ENCODE measurements around the gene POFUT2.

Gene POFUT2

GRCh38 chr21:45281411-45282282 lies 6.0 kb downstream of the POFUT2 start:
- no peak for DNase-seq

- DNase-seq, result no peak
Observed at GRCh38 chr21:45280969-45281368, 6.7 kb downstream of the POFUT2 start.

GRCh38 chr21:45280178-45280821 lies 7.4 kb downstream of the POFUT2 start:
- DNase-seq, result no peak

GRCh38 chr21:45279446-45280177 lies 8.1 kb downstream of the POFUT2 start:
- DNase-seq, result no peak

- DNase-seq, result no peak
Observed at GRCh38 chr21:45278156-45278911, 9.4 kb downstream of the POFUT2 start.

GRCh38 chr21:45277101-45278045 lies 10.3 kb downstream of the POFUT2 start:
- no peak for DNase-seq

GRCh38 chr21:45276596-45276995 lies 11.1 kb downstream of the POFUT2 start:
- DNase-seq, result no peak

GRCh38 chr21:45270306-45270821 lies 17.3 kb downstream of the POFUT2 start:
- no peak for DNase-seq

GRCh38 chr21:45269861-45270260 lies 17.8 kb downstream of the POFUT2 start:
- DNase-seq, result no peak

- no peak for DNase-seq
Observed at GRCh38 chr21:45267390-45267760, 20.3 kb downstream of the POFUT2 start.

GRCh38 chr21:45266518-45267389 lies 20.9 kb downstream of the POFUT2 start:
- DNase-seq, result no peak

- DNase-seq, result no peak
Observed at GRCh38 chr21:45265721-45266517, 21.8 kb downstream of the POFUT2 start.

- DNase-seq, result no peak
Observed at GRCh38 chr21:45264912-45265515, 22.7 kb downstream of the POFUT2 start.

- no peak for DNase-seq
Observed at GRCh38 chr21:45264146-45264911, 23.4 kb downstream of the POFUT2 start.

GRCh38 chr21:45263534-45263933 lies 24.2 kb downstream of the POFUT2 start:
- DNase-seq, result no peak

GRCh38 chr21:45262616-45263015 lies 25.1 kb downstream of the POFUT2 start:
- no peak for DNase-seq

- DNase-seq, result no peak
Observed at GRCh38 chr21:45262041-45262581, 25.6 kb downstream of the POFUT2 start.

GRCh38 chr21:45261093-45261492 lies 26.6 kb downstream of the POFUT2 start:
- no peak for DNase-seq

Measured in NCI-H1092 treated with DMSO at 0.1 percent for 48 hours (cell line).